Bronchial epithelial cell (primary cell): Measurements from ENCODE around the gene DNM2. TPM values are rescaled to one million over a fixed set of nuclear protein-coding genes. Genes with fewer than 3 reads are reported as not detected.

ENCODE experiments used
- DNase-seq: peaks from one replicate; pipeline ENCODE4 v3.0.0-alpha.2; 2010; ENCODE audit warnings: low read depth
- FAIRE-seq: peaks from 2 replicates; lab custom pipeline; 2011; peaks lifted over from hg19 to GRCh38; lab: Jason Lieb, UNC
- H3K27me3 ChIP-seq: 2 replicates; pipeline ENCODE4 v1.5.1; 2011; ENCODE audit warnings: low read length; ENCODE audit not compliant: control insufficient read depth, insufficient read depth
- H3K36me3 ChIP-seq: 2 replicates; pipeline ENCODE4 v1.5.1; 2011; ENCODE audit warnings: low read length; ENCODE audit not compliant: control insufficient read depth, insufficient read depth
- H3K4me3 ChIP-seq: 2 replicates; pipeline ENCODE4 v1.5.1; 2011; ENCODE audit warnings: mild to moderate bottlenecking, low read depth, low read length, control low read depth
- total RNA-seq: library from RNA; depleted of rRNA; stranded (reverse); fragments of >200 nt; gene quantifications from 2 replicates; pipeline ENCODE4 v1.2.1, GENCODE V29; 2014
- TF ChIP-seq, protein P1 (sequence below): IDR thresholded peaks from 2 replicates; pipeline ENCODE4 v1.5.1; 2011; ENCODE audit warnings: mild to moderate bottlenecking, moderate library complexity, low read length, control low read depth, inconsistent platforms; ENCODE audit not compliant: insufficient read depth, severe bottlenecking

The DNM2 gene
- total RNA-seq, 1 donor from 2014 or later, result 68.4 TPM

- peaks cover 65% of the 10 kb centered on the region for H3K36me3 ChIP-seq
- no peak for FAIRE-seq
- TF ChIP-seq, protein P1, sequence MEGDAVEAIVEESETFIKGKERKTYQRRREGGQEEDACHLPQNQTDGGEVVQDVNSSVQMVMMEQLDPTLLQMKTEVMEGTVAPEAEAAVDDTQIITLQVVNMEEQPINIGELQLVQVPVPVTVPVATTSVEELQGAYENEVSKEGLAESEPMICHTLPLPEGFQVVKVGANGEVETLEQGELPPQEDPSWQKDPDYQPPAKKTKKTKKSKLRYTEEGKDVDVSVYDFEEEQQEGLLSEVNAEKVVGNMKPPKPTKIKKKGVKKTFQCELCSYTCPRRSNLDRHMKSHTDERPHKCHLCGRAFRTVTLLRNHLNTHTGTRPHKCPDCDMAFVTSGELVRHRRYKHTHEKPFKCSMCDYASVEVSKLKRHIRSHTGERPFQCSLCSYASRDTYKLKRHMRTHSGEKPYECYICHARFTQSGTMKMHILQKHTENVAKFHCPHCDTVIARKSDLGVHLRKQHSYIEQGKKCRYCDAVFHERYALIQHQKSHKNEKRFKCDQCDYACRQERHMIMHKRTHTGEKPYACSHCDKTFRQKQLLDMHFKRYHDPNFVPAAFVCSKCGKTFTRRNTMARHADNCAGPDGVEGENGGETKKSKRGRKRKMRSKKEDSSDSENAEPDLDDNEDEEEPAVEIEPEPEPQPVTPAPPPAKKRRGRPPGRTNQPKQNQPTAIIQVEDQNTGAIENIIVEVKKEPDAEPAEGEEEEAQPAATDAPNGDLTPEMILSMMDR, result no peak
These were observed 35.3 kb upstream of the DNM2 start for GRCh38 chr19:10682397-10683063.

DNA sequence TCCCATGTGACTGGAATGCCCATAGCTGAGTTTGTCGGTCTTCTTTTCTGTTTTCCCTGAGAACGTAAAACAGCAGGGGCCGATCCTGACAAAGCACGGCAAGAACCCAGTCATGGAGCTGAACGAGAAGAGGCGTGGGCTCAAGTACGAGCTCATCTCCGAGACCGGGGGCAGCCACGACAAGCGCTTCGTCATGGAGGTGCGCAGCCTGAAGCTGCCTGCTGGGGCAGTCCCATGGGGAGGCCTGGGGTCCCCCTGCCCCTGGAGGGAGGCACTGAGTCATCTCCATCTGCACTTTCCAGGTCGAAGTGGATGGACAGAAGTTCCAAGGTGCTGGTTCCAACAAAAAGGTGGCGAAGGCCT is 34.8 kb upstream of the DNM2 start:
- Histone ChIP-seq H3K36me3 (peaks cover 67% of the 10 kb centered on the region), H3K4me3 (no peak overlapping the region), H3K27me3 (no peaks in the 10 kb centered on the region)
- FAIRE-seq (no peak), DNase-seq (no peak)
- TF ChIP-seq, protein P1, result no peak

More at GRCh38 chr19:10682397-10683063, 35.3 kb upstream of the DNM2 start:
- Histone ChIP-seq H3K4me3 (no peak overlapping the region), H3K27me3 (no peaks in the 10 kb centered on the region)
- no peak for DNase-seq

- no peak overlapping the region for H3K4me3 ChIP-seq
- DNase-seq (no peak), FAIRE-seq (no peak)
- no peaks in the 10 kb centered on the region for H3K27me3 ChIP-seq
- TF ChIP-seq, protein P1, result no peak
- H3K36me3 ChIP-seq, result peaks cover 68% of the 10 kb centered on the region
These were observed 34.3 kb upstream of the DNM2 start for GRCh38 chr19:10683582-10683981.

GRCh38 chr19:10685210-10685609 is 32.7 kb upstream of the DNM2 start:
- H3K36me3 ChIP-seq, result peaks cover 65% of the 10 kb centered on the region
- no peak overlapping the region for H3K4me3 ChIP-seq
- DNase-seq (no peak), FAIRE-seq (no peak)
- no peaks in the 10 kb centered on the region for H3K27me3 ChIP-seq
- TF ChIP-seq, protein P1, result no peak

DNA sequence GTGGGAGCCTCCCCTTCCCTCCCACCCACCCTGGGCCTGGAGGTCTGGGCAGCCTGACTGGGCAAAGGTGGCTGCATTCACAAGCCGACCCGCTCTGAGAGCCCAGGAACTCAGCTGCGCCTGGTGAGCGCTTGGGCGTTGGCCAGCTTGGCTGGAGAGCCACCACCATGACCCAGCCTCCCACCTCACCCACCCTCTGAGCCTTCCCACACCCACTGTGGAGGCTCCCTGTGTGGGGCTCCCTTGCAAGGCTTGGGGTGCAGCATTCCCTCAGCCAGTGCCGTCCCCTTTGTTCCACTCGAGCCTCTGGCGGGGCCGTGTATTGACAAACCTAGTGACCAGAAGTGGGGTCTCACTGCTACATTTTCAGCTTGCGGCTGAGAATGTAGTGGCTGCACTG is 31.7 kb upstream of the DNM2 start:
- H3K27me3 ChIP-seq, result no peaks in the 10 kb centered on the region
- DNase-seq (no peak), FAIRE-seq (no peak)
- H3K4me3 ChIP-seq, result no peak overlapping the region
- H3K36me3 ChIP-seq, result peaks cover 63% of the 10 kb centered on the region
- TF ChIP-seq, protein P1, result no peak
